A673 (cell line): ENCODE measurements around the gene SYT7. TPM values are rescaled to one million over a fixed set of nuclear protein-coding genes. Genes with fewer than 3 reads are reported as not detected.

Source experiments
- BruUV-seq: library from RNA; stranded (reverse); fragments of 400-500 nt; replicated peaks from 2 replicates; lab custom pipeline; 2021; lab: Mats Ljungman, UMichigan
- CTCF ChIA-PET: fragments of 300-600 bp; sonication (Branson Sonifier 250); formaldehyde crosslinking; loops from one replicate; lab custom pipeline; 2022; ENCODE audit warnings: antibody characterized with exemption; lab: Charles Lee
- POLR2A ChIA-PET: fragments of 300-600 bp; sonication (Branson Sonifier 250); formaldehyde crosslinking; loops from one replicate; lab custom pipeline; 2022; ENCODE audit warnings: antibody characterized with exemption; ENCODE audit not compliant: low non-redundant PET; lab: Charles Lee
- DNase-seq: peaks from one replicate; pipeline ENCODE4 v3.0.0-alpha.2; 2015; ENCODE audit warnings: low spot score
- H3K27ac ChIP-seq: fragments of 200-600 bp; sonication (generic); 2 replicates; pipeline ENCODE4 v1.5.1; 2016; ENCODE audit warnings: mixed run types, low read depth, mild to moderate bottlenecking, mixed read lengths, antibody characterized with exemption, low read length; ENCODE audit not compliant: poor library complexity, severe bottlenecking
- H3K27me3 ChIP-seq: fragments of 200-600 bp; sonication (generic); replicated peaks from 2 replicates; pipeline ENCODE4 v1.6.1; 2017; ENCODE audit warnings: mixed run types, low read depth, mild to moderate bottlenecking, mixed read lengths, antibody characterized with exemption, low read length; ENCODE audit not compliant: insufficient read depth, poor library complexity
- H3K36me3 ChIP-seq: fragments of 200-600 bp; sonication (generic); 2 replicates; pipeline ENCODE4 v1.6.1; 2016; ENCODE audit warnings: mixed run types, mild to moderate bottlenecking, mixed read lengths, antibody characterized with exemption, low read length; ENCODE audit not compliant: insufficient read depth, poor library complexity, severe bottlenecking
- H3K4me1 ChIP-seq: fragments of 200-600 bp; sonication (generic); 2 replicates; pipeline ENCODE4 v1.6.1; 2017; ENCODE audit warnings: mixed run types, mild to moderate bottlenecking, mixed read lengths, antibody characterized with exemption, low read length; ENCODE audit not compliant: insufficient read depth, poor library complexity, severe bottlenecking
- H3K4me3 ChIP-seq: fragments of 200-600 bp; sonication (generic); 2 replicates; pipeline ENCODE4 v1.5.1; 2016; ENCODE audit warnings: low read depth, mixed run types, mild to moderate bottlenecking, mixed read lengths, low read length; ENCODE audit not compliant: poor library complexity, severe bottlenecking
- H3K9me3 ChIP-seq: fragments of 200-600 bp; sonication (generic); 2 replicates; pipeline ENCODE4 v1.6.1; 2016; ENCODE audit warnings: mixed run types, low read depth, mild to moderate bottlenecking, mixed read lengths, antibody characterized with exemption, low read length; ENCODE audit not compliant: poor library complexity, severe bottlenecking
- CTCF ChIP-seq: fragments of 300-800, 200-600 bp; sonication (generic); conservative IDR thresholded peaks from 2 replicates; pipeline ENCODE4 v1.5.1; 2017; ENCODE audit warnings: low read depth, mild to moderate bottlenecking, antibody characterized with exemption, low read length, moderate library complexity, mixed read lengths
- EZH2 ChIP-seq: fragments of 200-600 bp; sonication (generic); IDR thresholded peaks from 2 replicates; pipeline ENCODE4 v1.6.1; 2017; ENCODE audit warnings: borderline replicate concordance, low read depth, mild to moderate bottlenecking, mixed read lengths, antibody characterized with exemption, low read length; ENCODE audit not compliant: poor library complexity, severe bottlenecking
- intact Hi-C: fragments of 100-400 bp; cut with micrococcal nuclease; formaldehyde crosslinking; loops from one replicate; pipeline ENCODE4 v1.10.0; 2022; ENCODE audit not compliant: unreplicated experiment
- total RNA-seq: library from RNA; stranded (reverse); gene quantifications from 2 replicates; pipeline ENCODE4 v1.2.3, GENCODE V29; 2021

SYT7 gene
- total RNA-seq, 1 experiment from 2014 or later, result 1.3 TPM

GRCh38 chr11:61607920-61608599, 27.2 kb upstream of the SYT7 start:
- POLR2A ChIA-PET, result no interaction called here
- CTCF ChIA-PET, result no interaction called here
- no peaks in the 10 kb centered on the region for H3K36me3 ChIP-seq
- no peak overlapping the region for H3K4me3 ChIP-seq
- intact Hi-C loops, result no loop called here
- no peak overlapping the region for H3K27ac ChIP-seq
- H3K9me3 ChIP-seq, result no peaks in the 10 kb centered on the region
- H3K27me3 ChIP-seq, result no peaks in the 10 kb centered on the region
- TF ChIP-seq EZH2 (no peak), CTCF (no peak)
- H3K4me1 ChIP-seq, result peaks cover 15% of the 10 kb centered on the region
- BruUV-seq, result no TSS peak
- no peak for DNase-seq

- no peak for TF ChIP-seq EZH2
- H3K4me1 ChIP-seq, result peaks cover 21% of the 10 kb centered on the region
- intact Hi-C loops, result no loop called here
- POLR2A ChIA-PET, result no interaction called here
- no peaks in the 10 kb centered on the region for H3K9me3 ChIP-seq
- DNase-seq, result no peak
- no TSS peak for BruUV-seq
- no peaks in the 10 kb centered on the region for H3K36me3 ChIP-seq
- no peak overlapping the region for H3K4me3 ChIP-seq
- no peak overlapping the region for H3K27ac ChIP-seq
- CTCF ChIA-PET, result no interaction called here
- no peaks in the 10 kb centered on the region for H3K27me3 ChIP-seq
Observed at GRCh38 chr11:61607426-61607825, 26.6 kb upstream of the SYT7 start.

DNA sequence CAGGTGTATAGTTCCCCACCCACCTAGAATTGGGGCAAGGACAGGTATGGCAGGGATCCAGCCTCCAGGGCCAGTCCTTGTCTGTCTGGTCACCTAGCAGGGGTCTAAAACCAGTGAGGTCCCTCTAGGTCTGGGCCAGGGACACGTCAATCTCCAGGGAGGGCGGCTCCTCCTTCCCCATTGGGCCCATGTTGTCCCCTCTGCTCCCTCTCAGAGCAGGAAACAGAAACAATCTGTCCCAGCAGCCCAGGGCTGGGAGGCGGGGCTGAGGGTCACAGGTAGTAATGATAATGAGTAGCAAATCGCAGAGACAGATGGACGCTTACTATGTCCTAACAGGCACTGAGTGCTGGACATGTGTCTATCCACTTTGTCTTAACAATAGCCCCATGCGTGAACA, 22.8 kb upstream of the SYT7 start:
- no peaks in the 10 kb centered on the region for H3K27me3 ChIP-seq
- H3K4me1 ChIP-seq, result peaks cover 11% of the 10 kb centered on the region
- ChIA-PET POLR2A (no interaction called here), CTCF (no interaction called here)
- no peak overlapping the region for H3K4me3 ChIP-seq
- no peak for TF ChIP-seq EZH2
- no peak for TF ChIP-seq CTCF
- H3K9me3 ChIP-seq, result no peaks in the 10 kb centered on the region
- H3K27ac ChIP-seq, result no peak overlapping the region
- no peak for DNase-seq
- intact Hi-C loops, result no loop called here
- H3K36me3 ChIP-seq, result no peaks in the 10 kb centered on the region
- BruUV-seq, result no TSS peak
